ENCODE results near the gene PPIE. TPM values are rescaled to one million over a fixed set of nuclear protein-coding genes. Genes with fewer than 3 reads are reported as not detected.
A peak's percentile ranks its signal among the peaks of the same experiment; 100 is the strongest.
"Not testable (repeated sequence)": the region's sequence is repeated elsewhere in the genome, so short reads cannot be mapped to it uniquely, and the experiment has no call there.

The PPIE gene
- total RNA-seq, 2 experiments from 2014 or later: 67.4 to 69.5 TPM

DNA sequence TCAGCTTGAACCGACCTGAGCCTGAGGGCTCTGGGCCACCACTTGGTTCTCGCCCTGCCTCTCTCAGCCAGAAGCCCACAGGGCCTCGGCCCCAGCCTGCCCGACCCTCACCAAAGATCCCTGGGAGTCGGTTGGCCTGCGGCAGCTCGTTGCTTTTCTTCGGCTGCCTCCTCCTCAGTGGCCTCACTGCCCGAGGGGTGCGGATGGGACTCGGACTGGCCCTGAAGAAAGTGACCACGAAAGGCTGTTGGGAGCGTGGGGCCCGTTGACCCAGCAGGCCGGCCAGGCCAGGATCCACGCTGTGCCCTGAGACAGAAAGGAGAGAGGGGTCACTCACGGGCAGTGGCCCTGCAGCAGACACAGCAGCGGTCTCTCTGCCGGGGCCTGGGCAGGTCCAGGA, 25.8 kb downstream of the PPIE start:
- CTCF ChIA-PET; H3K27ac Mint-ChIP-seq; DNase-seq; H3K4me3 Mint-ChIP-seq; H3K4me1 Mint-ChIP-seq; H3K27me3 Mint-ChIP-seq; H3K36me3 Mint-ChIP-seq; ATAC-seq; H3K9me3 Mint-ChIP-seq (ENCODE audit: low read depth): not testable (repeated sequence)

DNA sequence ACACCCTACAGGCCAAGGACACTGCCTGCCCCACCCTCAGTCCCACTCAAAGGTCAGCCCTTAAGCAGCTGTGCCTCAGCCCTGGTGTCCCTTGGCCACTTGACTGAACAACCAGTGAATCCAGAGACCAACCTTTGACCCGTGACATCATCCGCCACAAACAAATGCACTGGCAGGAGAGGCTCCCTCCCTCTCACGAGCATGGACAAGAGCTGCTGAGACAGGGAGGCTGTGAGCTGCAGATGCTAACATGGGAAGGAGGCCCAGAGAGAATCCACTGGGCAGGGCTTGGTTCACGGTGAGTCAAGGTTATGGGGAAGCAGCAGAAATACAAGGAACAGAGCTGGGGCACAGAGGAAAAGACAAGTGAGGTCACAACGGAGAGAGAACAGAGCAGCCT, 27.8 kb downstream of the PPIE start:
- H3K36me3 Mint-ChIP-seq; CTCF ChIA-PET; H3K4me3 Mint-ChIP-seq; ATAC-seq; H3K27me3 Mint-ChIP-seq; DNase-seq; H3K27ac Mint-ChIP-seq; H3K9me3 Mint-ChIP-seq (ENCODE audit: low read depth); H3K4me1 Mint-ChIP-seq: not testable (repeated sequence)

DNA sequence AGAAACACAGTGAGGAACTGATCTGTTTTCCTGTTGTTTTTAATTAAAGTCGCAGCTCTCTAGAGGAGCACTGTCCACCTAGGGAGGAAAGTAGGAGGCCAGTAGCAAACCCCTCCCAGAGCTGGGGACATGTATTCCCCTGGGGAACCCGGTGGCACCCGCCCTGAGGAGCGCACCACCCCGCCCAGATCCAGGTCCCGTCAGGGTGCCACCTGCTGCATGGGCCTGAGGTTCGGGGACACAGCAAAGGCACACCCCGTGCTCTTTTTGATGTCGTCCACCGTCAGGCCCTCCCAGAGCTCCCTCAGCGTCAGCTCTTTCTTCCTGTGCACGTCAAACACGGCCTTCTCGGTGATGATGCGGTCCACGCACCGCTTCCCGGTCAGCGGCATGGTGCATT, 30.8 kb downstream of the PPIE start:
- H3K4me3 Mint-ChIP-seq; H3K36me3 Mint-ChIP-seq; ATAC-seq; H3K4me1 Mint-ChIP-seq; H3K27ac Mint-ChIP-seq; H3K27me3 Mint-ChIP-seq; CTCF ChIA-PET; DNase-seq; H3K9me3 Mint-ChIP-seq (ENCODE audit: low read depth): not testable (repeated sequence)

DNA sequence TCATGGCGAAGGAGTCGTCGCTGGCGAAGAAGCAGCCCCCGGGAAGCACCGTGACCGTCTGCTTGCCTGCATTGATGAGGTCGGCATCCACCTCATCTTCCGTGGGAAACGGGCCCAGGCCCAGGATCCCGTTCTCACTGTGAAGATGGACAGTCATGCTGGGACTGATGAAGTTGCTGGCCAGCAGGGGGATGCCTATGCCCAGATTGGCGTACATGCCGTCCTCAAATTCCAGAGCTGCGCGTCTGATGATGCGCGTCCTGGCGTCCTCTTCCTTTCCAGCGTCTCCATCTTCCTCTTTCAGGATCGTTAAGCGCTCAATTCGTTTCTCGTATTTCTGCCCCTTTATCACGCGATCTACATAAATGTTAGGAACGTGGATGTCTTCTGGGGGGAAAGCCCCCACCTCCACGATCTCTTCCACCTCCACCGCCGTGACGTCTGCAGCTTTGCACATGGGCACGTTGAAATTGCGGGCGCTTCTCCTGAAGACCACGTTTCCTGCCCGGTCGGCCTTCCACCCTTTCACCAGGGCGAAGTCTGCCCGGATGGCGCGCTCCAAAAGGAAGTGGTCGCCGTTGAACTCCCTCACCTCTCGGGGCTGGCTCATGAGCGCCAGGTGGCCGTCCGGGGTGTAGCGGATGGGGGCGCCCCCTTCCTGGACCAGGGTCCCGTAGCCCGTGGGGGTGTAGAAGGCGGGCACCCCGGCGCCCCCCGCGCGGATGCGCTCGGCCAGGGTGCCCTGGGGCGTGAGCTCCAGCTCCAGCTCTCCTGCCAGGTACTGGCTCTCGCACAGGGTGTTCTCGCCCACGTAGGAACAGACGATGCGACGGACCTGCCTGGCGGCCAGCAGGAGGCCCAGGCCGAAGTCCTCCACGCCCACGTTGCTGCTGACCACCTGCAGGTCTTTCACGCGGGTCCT, 31.7 kb downstream of the PPIE start:
- peak overlapping the region; percentile 63 for H3K4me3 Mint-ChIP-seq
- H3K36me3 Mint-ChIP-seq; H3K27ac Mint-ChIP-seq; H3K27me3 Mint-ChIP-seq; CTCF ChIA-PET; H3K4me1 Mint-ChIP-seq; DNase-seq; H3K9me3 Mint-ChIP-seq (ENCODE audit: low read depth): not testable (repeated sequence)
- peak; percentile 64 for ATAC-seq

DNA sequence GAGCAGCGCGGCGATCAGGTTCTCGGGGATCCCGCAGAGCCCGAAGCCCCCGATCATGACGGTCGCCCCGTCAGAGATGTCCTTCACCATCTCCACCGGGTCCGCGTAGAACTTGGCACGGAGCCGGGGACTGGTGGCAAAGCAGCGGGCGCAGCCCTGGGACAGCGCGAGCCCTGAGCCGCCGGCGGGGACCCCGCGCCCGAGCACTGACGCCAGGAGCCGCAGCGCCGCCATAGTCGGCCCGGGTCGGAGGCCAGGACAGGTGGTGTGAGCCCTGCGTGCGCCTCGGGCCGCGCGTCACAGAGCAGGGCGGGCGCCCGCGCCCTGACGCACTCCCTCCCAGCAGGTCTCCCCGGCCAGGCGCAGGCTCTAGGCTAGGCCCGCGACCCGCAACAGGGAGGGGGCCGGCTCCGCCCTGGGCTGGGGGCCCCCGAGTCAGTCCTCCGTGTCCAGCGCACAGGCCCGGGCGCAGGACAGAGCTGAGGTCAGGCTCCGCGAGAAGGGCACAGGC, 32.4 kb downstream of the PPIE start, which contains the start of gene OXCT2:
OXCT2 (minus strand) TSS at position 327 of the 511 bp plus-strand sequence; CDS start at position 234, 93 bp downstream.
- H3K27me3 Mint-ChIP-seq; H3K4me1 Mint-ChIP-seq; CTCF ChIA-PET; H3K27ac Mint-ChIP-seq; H3K36me3 Mint-ChIP-seq; H3K9me3 Mint-ChIP-seq (ENCODE audit: low read depth); DNase-seq: not testable (repeated sequence)
- peak; percentile 52 for ATAC-seq
- peak within 1 kb of the TSS; percentile 63 for H3K4me3 Mint-ChIP-seq

DNA sequence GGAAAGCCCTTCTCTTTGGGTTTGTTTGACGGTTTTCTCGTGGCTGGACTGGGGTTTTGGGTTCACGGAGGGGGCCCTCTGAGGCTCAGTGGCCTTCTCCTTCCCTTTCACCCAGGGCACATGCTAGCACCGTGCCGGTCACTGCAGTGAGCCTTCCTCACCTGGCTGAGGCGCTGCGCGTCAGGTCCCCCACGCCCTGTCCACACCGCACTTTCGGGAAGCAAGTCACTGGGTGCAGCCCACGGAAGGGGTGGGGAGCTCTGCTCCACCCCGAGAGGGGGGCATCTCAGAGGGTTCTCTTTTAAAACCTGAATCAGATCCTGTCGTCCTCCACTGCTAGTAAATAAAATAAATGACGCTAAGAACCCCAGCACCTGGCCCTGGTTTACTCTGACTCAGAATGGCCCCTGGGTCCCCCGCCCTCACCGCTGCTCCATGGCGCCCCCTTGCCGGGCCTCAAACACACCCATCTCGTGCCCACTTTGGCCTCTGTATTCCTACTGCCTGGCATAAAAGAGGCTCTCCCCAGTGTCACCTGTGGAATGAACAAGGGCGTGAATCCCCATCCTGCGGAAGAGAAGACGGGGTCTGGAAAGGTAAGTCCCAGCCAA, 34.8 kb downstream of the PPIE start:
- ATAC-seq; H3K9me3 Mint-ChIP-seq (ENCODE audit: low read depth); H3K27ac Mint-ChIP-seq; H3K4me1 Mint-ChIP-seq; H3K27me3 Mint-ChIP-seq; DNase-seq; H3K36me3 Mint-ChIP-seq; H3K4me3 Mint-ChIP-seq; CTCF ChIA-PET: not testable (repeated sequence)

DNA sequence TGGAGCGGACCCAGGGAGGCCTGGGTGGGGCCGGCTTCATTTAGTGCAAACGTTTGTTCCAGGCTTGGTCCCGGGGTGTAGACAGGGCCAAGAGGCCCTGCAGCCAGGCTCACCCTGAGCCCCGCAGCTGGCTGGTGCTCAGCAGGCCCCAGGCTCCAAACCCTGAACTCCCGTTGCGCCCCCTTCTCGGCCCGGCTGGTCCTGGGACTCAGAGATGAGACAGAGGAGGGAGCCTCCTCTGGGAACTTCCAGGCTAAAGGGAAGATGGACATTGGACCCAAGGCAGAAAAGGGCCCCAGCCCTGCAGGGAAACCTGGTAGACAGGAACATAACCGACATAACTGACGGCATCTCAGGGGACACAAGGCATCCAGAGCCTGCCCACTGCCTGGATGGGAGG, 36.5 kb downstream of the PPIE start:
- H3K36me3 Mint-ChIP-seq; CTCF ChIA-PET; H3K4me3 Mint-ChIP-seq; DNase-seq; H3K27ac Mint-ChIP-seq; ATAC-seq; H3K27me3 Mint-ChIP-seq; H3K4me1 Mint-ChIP-seq; H3K9me3 Mint-ChIP-seq (ENCODE audit: low read depth): not testable (repeated sequence)

DNA sequence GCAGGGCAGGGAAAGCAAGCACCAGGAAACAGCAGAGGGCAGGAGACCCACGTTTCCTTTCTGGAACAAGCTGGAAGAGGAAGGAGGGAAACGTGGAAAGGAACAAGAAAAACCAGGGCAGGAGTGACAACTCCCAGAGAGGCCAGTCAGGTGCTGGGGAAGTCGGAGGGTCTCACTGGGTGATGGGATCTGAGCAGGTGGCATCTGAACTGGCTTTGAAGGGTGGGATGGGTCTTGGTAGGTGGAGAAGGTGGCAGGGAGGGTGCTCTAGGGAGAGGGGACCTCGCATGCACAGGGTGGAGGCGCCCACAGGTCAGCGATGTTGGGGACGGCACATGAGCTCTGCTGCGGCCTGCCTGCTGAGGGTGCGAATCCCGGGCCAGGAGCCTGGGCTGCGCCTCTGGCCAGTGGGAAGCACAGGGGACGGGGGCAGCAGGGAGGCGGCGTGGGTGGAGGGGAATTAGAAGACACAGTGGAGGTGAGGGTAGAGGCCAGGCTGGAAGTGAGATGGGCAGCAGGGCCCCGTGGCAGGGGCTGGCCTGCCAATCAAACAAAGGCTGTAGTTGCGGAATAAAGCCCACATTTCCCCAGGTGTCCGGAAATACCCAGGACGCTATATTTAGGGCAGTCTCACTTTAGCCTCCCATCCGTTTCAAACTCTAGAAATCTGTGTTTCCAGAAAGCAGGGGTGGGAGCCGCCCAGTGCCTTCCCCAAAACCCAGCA, 37.2 kb downstream of the PPIE start:
- H3K36me3 Mint-ChIP-seq; CTCF ChIA-PET; H3K27me3 Mint-ChIP-seq; H3K4me3 Mint-ChIP-seq; DNase-seq; H3K9me3 Mint-ChIP-seq (ENCODE audit: low read depth); ATAC-seq; H3K27ac Mint-ChIP-seq; H3K4me1 Mint-ChIP-seq: not testable (repeated sequence)

DNA sequence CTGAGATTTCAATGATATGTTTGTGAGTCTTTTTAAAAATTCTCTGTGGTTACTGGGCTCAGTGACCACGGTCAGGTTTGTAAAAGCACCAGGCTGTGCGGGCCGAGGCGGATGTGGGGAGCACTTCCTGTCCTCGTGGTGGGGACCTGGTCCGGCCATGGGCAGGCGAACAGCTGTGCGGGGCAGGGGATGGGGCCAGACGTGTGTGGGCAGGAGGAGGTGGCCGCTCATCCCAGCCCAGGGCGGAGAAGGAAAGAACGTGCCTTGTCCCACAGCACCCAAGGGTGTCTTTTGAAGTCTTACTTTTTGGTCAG, 37.7 kb downstream of the PPIE start:
- no peaks in the 10 kb centered on the region for H3K36me3 Mint-ChIP-seq
- no peak for DNase-seq
- H3K27ac Mint-ChIP-seq: no peak overlapping the region
- H3K4me1 Mint-ChIP-seq: peaks cover 3% of the 10 kb centered on the region
- CTCF ChIA-PET: no interaction called here
- H3K9me3 Mint-ChIP-seq (ENCODE audit: low read depth): no peaks in the 10 kb centered on the region
- ATAC-seq: no peak
- no peak overlapping the region for H3K4me3 Mint-ChIP-seq
- peaks cover 3% of the 10 kb centered on the region for H3K27me3 Mint-ChIP-seq

DNA sequence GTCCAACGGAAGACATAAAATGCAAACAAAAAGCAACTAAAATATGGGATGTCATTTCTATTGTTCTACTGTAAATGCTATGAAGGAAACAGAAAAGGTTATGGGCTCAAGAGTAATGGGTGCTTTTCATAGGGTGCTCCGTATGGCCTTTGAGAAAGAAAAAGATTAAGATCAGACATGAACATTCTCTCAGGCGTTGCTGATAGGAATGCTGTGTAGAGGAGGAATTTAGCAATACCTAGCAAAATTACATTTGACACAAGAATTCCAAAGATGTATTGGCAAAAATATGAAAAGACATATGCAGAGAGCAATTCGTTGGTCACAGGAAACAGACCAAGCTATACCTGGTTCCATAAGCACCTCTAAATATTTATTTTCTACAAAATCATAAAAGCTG, 38.2 kb downstream of the PPIE start:
- Mint-ChIP-seq H3K4me3 (no peak overlapping the region), H3K4me1 (peaks cover 3% of the 10 kb centered on the region), H3K9me3 (ENCODE audit: low read depth) (no peaks in the 10 kb centered on the region), H3K27ac (no peak overlapping the region), H3K27me3 (peaks cover 3% of the 10 kb centered on the region), H3K36me3 (no peaks in the 10 kb centered on the region)
- CTCF ChIA-PET: no interaction called here
- ATAC-seq (no peak), DNase-seq (no peak)

DNA sequence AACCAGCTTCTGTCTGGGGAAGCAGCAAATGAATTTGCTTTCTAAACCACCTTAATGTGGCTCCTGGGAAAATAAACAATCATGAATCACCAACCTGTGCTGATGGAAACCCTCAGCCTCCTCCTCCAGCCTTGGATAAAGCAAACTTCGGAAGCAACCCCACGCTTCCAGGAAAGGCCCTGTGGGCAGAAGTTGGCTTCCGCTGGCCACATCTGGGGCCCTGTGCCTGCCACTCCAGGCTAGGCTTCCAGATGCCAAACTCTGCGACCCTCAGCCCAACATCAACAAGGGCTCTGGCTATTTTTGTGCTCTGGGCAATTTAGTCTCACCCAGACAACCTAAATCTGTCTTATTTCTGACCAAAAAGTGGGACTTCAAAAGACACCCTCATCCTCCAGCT, 38.6 kb downstream of the PPIE start:
- Mint-ChIP-seq H3K9me3 (ENCODE audit: low read depth) (no peaks in the 10 kb centered on the region), H3K4me1 (peaks cover 3% of the 10 kb centered on the region), H3K27ac (no peak overlapping the region), H3K27me3 (peaks cover 3% of the 10 kb centered on the region), H3K4me3 (no peak overlapping the region), H3K36me3 (no peaks in the 10 kb centered on the region)
- ATAC-seq (no peak), DNase-seq (no peak)
- CTCF ChIA-PET: no interaction called here

DNA sequence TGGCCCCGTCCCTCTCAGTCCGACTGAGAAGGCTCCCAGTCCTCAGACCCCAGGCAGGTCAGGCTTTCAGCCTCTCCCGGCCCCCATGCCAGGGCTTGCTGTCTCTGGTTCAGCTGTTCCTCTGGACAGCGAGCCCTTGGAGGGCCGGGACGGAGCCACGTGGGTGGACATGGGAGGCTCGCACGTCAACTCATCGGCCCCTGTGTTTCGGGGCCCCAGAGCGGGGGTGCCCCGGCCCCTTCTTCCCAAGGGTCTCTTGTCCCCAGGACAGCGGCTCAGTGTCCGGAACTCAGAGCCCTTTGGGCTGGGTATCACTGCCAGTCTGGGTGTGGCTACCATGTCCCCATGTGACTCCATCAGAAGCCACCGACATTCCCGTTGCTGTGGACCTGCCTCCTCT, 39.2 kb downstream of the PPIE start:
- H3K4me1 Mint-ChIP-seq; H3K27me3 Mint-ChIP-seq; ATAC-seq; H3K36me3 Mint-ChIP-seq; H3K4me3 Mint-ChIP-seq; H3K27ac Mint-ChIP-seq; CTCF ChIA-PET; H3K9me3 Mint-ChIP-seq (ENCODE audit: low read depth); DNase-seq: not testable (repeated sequence)

DNA sequence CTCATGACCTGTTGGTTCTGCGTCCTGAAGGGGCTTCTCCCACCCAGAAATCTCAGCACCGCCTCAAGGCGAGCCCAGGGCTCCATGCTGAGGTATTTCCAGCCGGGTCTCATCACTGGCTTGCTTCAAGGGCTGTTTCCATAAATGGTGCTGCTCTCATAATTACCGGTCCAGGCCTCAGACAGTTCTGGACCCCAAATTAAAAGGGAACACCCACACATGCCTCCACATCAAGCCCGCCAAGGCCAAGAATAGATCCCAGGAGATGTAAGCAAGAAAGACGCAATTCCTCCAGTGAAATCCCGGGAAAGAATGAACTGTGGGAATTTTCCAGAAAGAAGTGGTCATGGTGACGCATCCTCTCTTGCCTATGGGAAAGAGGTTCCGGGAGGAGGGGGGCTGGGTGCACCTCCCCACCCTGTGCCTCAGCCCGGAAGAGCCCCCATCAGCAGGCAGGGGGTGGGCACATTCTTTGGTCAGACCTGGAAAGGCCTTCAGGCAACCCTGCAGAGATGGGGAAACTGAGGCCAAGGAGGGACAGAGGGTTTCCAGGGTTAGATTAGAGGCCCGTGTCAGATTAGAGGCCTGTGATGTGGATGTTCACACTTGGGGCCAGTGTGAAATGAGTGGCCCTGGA, 39.9 kb downstream of the PPIE start:
- H3K4me1 Mint-ChIP-seq, CTCF ChIA-PET, DNase-seq: not testable (repeated sequence)

More for the DNA sequence above, 39.9 kb downstream of the PPIE start:
- not testable (repeated sequence) for ATAC-seq; H3K4me3 Mint-ChIP-seq; H3K9me3 Mint-ChIP-seq (ENCODE audit: low read depth); H3K27me3 Mint-ChIP-seq; H3K27ac Mint-ChIP-seq; H3K36me3 Mint-ChIP-seq

Measured in activated CD8-positive, alpha-beta memory T cell treated with anti-CD3 and anti-CD28 coated beads, Interleukin-2, amount 10 ng/mL, durations not matched to agents 7 days and 5 days (primary cell).